Gastrocnemius medialis (tissue), 4 donors: ENCODE data around the gene NCOR2.

Experiments
- CTCF ChIP-seq, 5 experiments: fragments of 450-650 bp in 3 of 5; fragments of 200-600 bp in 2 of 5; sonication (generic) in 2 of 5; IDR thresholded peaks in 4 of 5; conservative IDR thresholded peaks in 1 of 5; 1 replicate in 4 of 5; 2 replicates in 1 of 5; pipeline ENCODE4 v1.5.1; 2016 to 2019; ENCODE audit warnings: antibody characterized with exemption in 5 of 5, mild to moderate bottlenecking in 3 of 5, moderate library complexity in 3 of 5
- POLR2A ChIP-seq, 2 donors: fragments of 450-650 bp; IDR thresholded peaks; one replicate each; pipeline ENCODE4 v1.6.1; 2017; ENCODE audit warnings: antibody characterized with exemption in 2 of 2, mild to moderate bottlenecking in 2 of 2, moderate library complexity in 2 of 2

GRCh38 chr12:124529565-124530276 lies 37.7 kb downstream of the NCOR2 start:
- TF ChIP-seq CTCF (IDR thresholded peaks at IDR 0.05 in 4 of 5, conservative IDR thresholded peaks at IDR 0.05 in 1 of 5), result no peak
- TF ChIP-seq POLR2A (IDR thresholded peaks at IDR 0.05), result no peak
